H9 (cell line): ENCODE measurements around the gene ZMIZ1. TPM values are rescaled to one million over a fixed set of nuclear protein-coding genes. Genes with fewer than 3 reads are reported as not detected.

ENCODE experiments used
- DNase-seq: peaks from one replicate; pipeline ENCODE4 v3.0.0-alpha.2; 2017
- H2AFZ ChIP-seq: one replicate; pipeline ENCODE4 v1.6.1; 2013; ENCODE audit warnings: mild to moderate bottlenecking, low read length, control low read depth, moderate library complexity
- H2AK5ac ChIP-seq: 2 replicates; pipeline ENCODE4 v1.6.1; 2013; ENCODE audit warnings: low read length, control low read depth, mixed read lengths; ENCODE audit not compliant: insufficient read length
- H2BK120ac ChIP-seq: one replicate; pipeline ENCODE4 v1.6.1; 2013; ENCODE audit warnings: low read depth, mild to moderate bottlenecking, low read length, control low read depth, inconsistent platforms; ENCODE audit not compliant: poor library complexity, severe bottlenecking
- H2BK12ac ChIP-seq: 2 replicates; pipeline ENCODE4 v1.6.1; 2013; ENCODE audit warnings: low read length, control low read depth, mixed read lengths, low read depth; ENCODE audit not compliant: insufficient read length
- H2BK15ac ChIP-seq: 2 replicates; pipeline ENCODE4 v1.6.1; 2013; ENCODE audit warnings: low read depth, low read length, control low read depth
- H2BK20ac ChIP-seq: one replicate; pipeline ENCODE4 v1.6.1; 2013; ENCODE audit warnings: low read depth, mild to moderate bottlenecking, low read length, control low read depth, inconsistent platforms; ENCODE audit not compliant: poor library complexity, severe bottlenecking
- H2BK5ac ChIP-seq: 2 replicates; pipeline ENCODE4 v1.6.1; 2013; ENCODE audit warnings: low read length, control low read depth, mixed read lengths; ENCODE audit not compliant: insufficient read length
- H3K14ac ChIP-seq: 2 replicates; pipeline ENCODE4 v1.6.1; 2013; ENCODE audit warnings: low read length, control low read depth; ENCODE audit not compliant: insufficient read depth
- H3K18ac ChIP-seq: 2 replicates; pipeline ENCODE4 v1.6.1; 2013; ENCODE audit warnings: low read depth, mild to moderate bottlenecking, mixed read lengths, low read length, control low read depth; ENCODE audit not compliant: insufficient read length
- H3K23ac ChIP-seq: 2 replicates; pipeline ENCODE4 v1.6.1; 2013; ENCODE audit warnings: low read length, control low read depth, mixed read lengths, low read depth; ENCODE audit not compliant: insufficient read length
- H3K23me2 ChIP-seq: 2 replicates; pipeline ENCODE4 v1.6.1; 2013; ENCODE audit warnings: low read depth, mild to moderate bottlenecking, mixed read lengths, low read length, control low read depth; ENCODE audit not compliant: insufficient read length, poor library complexity, severe bottlenecking
- H3K27ac ChIP-seq: 2 replicates; pipeline ENCODE4 v1.5.1; 2013; ENCODE audit warnings: low read length, control low read depth, mixed read lengths, low read depth; ENCODE audit not compliant: insufficient read length
- H3K27me3 ChIP-seq: 2 replicates; pipeline ENCODE4 v1.6.1; 2013; ENCODE audit warnings: low read length, control low read depth, inconsistent platforms; ENCODE audit not compliant: insufficient read depth
- H3K4ac ChIP-seq: 2 replicates; pipeline ENCODE4 v1.6.1; 2013; ENCODE audit warnings: low read depth, mild to moderate bottlenecking, control low read depth, inconsistent platforms, low read length, moderate library complexity
- H3K4me1 ChIP-seq: 2 replicates; pipeline ENCODE4 v1.6.1; 2013; ENCODE audit warnings: low read length, control low read depth, inconsistent platforms; ENCODE audit not compliant: insufficient read depth
- H3K4me2 ChIP-seq: 2 replicates; pipeline ENCODE4 v1.6.1; 2013; ENCODE audit warnings: low read length, control low read depth, mixed read lengths; ENCODE audit not compliant: insufficient read length, insufficient read depth
- H3K56ac ChIP-seq: 2 replicates; pipeline ENCODE4 v1.6.1; 2013; ENCODE audit warnings: low read depth, mild to moderate bottlenecking, mixed read lengths, low read length, control low read depth; ENCODE audit not compliant: insufficient read length
- H3K79me1 ChIP-seq: 2 replicates; pipeline ENCODE4 v1.6.1; 2013; ENCODE audit warnings: low read depth, mild to moderate bottlenecking, moderate library complexity, low read length, control low read depth, inconsistent platforms; ENCODE audit not compliant: insufficient read depth, poor library complexity, severe bottlenecking
- H3K79me2 ChIP-seq: 2 replicates; pipeline ENCODE4 v1.6.1; 2013; ENCODE audit warnings: low read length, control low read depth, inconsistent platforms; ENCODE audit not compliant: insufficient read depth
- H3K9ac ChIP-seq: 2 replicates; pipeline ENCODE4 v1.6.1; 2013; ENCODE audit warnings: low read length, control low read depth, mixed read lengths; ENCODE audit not compliant: insufficient read length; ENCODE audit errors: extremely low read depth
- H3K9me3 ChIP-seq: one replicate; pipeline ENCODE4 v1.6.1; 2013; ENCODE audit warnings: low read depth, low read length, inconsistent platforms; ENCODE audit not compliant: control insufficient read depth
- H3T11ph ChIP-seq: one replicate; pipeline ENCODE4 v1.6.1; 2013; ENCODE audit warnings: mild to moderate bottlenecking, low read length, control low read depth, inconsistent platforms
- H4K20me1 ChIP-seq: one replicate; pipeline ENCODE4 v1.6.1; 2013; ENCODE audit not compliant: control insufficient read depth, insufficient read length, insufficient read depth
- H4K5ac ChIP-seq: 2 replicates; pipeline ENCODE4 v1.6.1; 2013; ENCODE audit warnings: low read depth, mild to moderate bottlenecking, mixed read lengths, low read length, control low read depth; ENCODE audit not compliant: insufficient read length
- H4K8ac ChIP-seq: replicated peaks from 2 replicates; pipeline ENCODE4 v1.6.1; 2013; ENCODE audit warnings: low read length, control low read depth, mixed read lengths, low read depth; ENCODE audit not compliant: insufficient read length
- H4K91ac ChIP-seq: 2 replicates; pipeline ENCODE4 v1.6.1; 2013; ENCODE audit warnings: low read depth, mild to moderate bottlenecking, moderate library complexity, mixed read lengths, low read length, control low read depth; ENCODE audit not compliant: insufficient read length
- H3K27ac Mint-ChIP-seq, 3 experiments: 2 replicates in 2 of 3; 3 replicates in 1 of 3; pipeline ENCODE4 v1.8.0; 2020 to 2021; ENCODE audit warnings: mixed read lengths in 3 of 3, mild to moderate bottlenecking in 1 of 3, moderate library complexity in 1 of 3
- H3K27me3 Mint-ChIP-seq: 2 replicates; pipeline ENCODE4 v1.8.0; 2021; ENCODE audit warnings: low read depth, mild to moderate bottlenecking, moderate library complexity, mixed read lengths
- H3K36me3 Mint-ChIP-seq, 3 experiments: 2 replicates in 2 of 3; 3 replicates in 1 of 3; pipeline ENCODE4 v1.8.0; 2020 to 2021; ENCODE audit warnings: low read depth in 3 of 3, mixed read lengths in 3 of 3; ENCODE audit not compliant: insufficient read depth in 1 of 3
- H3K4me1 Mint-ChIP-seq, 2 experiments: 2 replicates each; pipeline ENCODE4 v1.8.0; 2020; ENCODE audit warnings: mixed read lengths in 2 of 2
- H3K4me3 Mint-ChIP-seq, 2 experiments: 2 replicates in 1 of 2; 3 replicates in 1 of 2; pipeline ENCODE4 v1.8.0; 2020 to 2021; ENCODE audit warnings: mild to moderate bottlenecking in 2 of 2, mixed read lengths in 2 of 2, moderate library complexity in 1 of 2
- H3K9me3 Mint-ChIP-seq, 2 experiments: 2 replicates in 1 of 2; 3 replicates in 1 of 2; pipeline ENCODE4 v1.8.0; 2020; ENCODE audit warnings: mild to moderate bottlenecking in 2 of 2, mixed read lengths in 2 of 2, moderate library complexity in 1 of 2
- CTCF ChIP-seq: fragments of 200-600 bp; sonication (generic); conservative IDR thresholded peaks from 3 replicates; pipeline ENCODE4 v1.8.0; 2021; ENCODE audit warnings: antibody characterized with exemption, mild to moderate bottlenecking
- WGBS: extraction: QIAGEN DNeasy Blood & Tissue Kit; methylation state at CpG from one replicate; pipeline ENCODE4 v1.1.7; 2013; ENCODE audit warnings: missing lambda C conversion rate, low lambda C conversion rate, mixed read lengths; ENCODE audit not compliant: insufficient read length; ENCODE audit errors: extremely low coverage; 5-methylcytosine and 5-hydroxymethylcytosine counted together
- total RNA-seq: library from RNA; stranded (reverse); gene quantifications from 2 replicates; pipeline ENCODE4 v1.2.1, GENCODE V29; 2021

The ZMIZ1 gene
- total RNA-seq, 1 experiment from 2014 or later = 36.9 TPM

GRCh38 chr10:79065091-79065551, 3.6 kb upstream of the ZMIZ1 start:
- no peak overlapping the region for H3K4me2 ChIP-seq
- no peaks in the 10 kb centered on the region for H3K9me3 Mint-ChIP-seq
- H2AFZ ChIP-seq = no peak overlapping the region
- H3K56ac ChIP-seq = no peak overlapping the region
- H3K23me2 ChIP-seq = peaks cover 19% of the 10 kb centered on the region
- H3K4me3 Mint-ChIP-seq = no peak overlapping the region
- H3K9ac ChIP-seq = no peak overlapping the region
- no peak overlapping the region for H2BK15ac ChIP-seq
- no peaks in the 10 kb centered on the region for H4K20me1 ChIP-seq
- no CpG with 5 or more reads among the region's 2 CpGs for WGBS
- no peak overlapping the region for H2BK5ac ChIP-seq
- peaks cover 5% of the 10 kb centered on the region; the same call in 1 of the 2 replicates for H3K79me2 ChIP-seq
- H3K27me3 Mint-ChIP-seq = peaks cover 34% of the 10 kb centered on the region
- peaks cover 16 to 30% of the 10 kb centered on the region in 2 experiments for H3K4me1 Mint-ChIP-seq
- H2BK20ac ChIP-seq = no peak overlapping the region
- no peaks in the 10 kb centered on the region for H3K9me3 ChIP-seq
- H3K23ac ChIP-seq = no peak overlapping the region
- H2BK12ac ChIP-seq = no peak overlapping the region
- H2AK5ac ChIP-seq = no peak overlapping the region
- no peaks in the 10 kb centered on the region; the same call in 1 of the 2 replicates for H3K27me3 ChIP-seq
- no peak overlapping the region for H3K4ac ChIP-seq
- no peak for DNase-seq
- peaks cover 0 to 2% (median 0%) of the 10 kb centered on the region in 3 experiments; a peak in 1 of 7 replicates for H3K36me3 Mint-ChIP-seq
- peaks cover 7% of the 10 kb centered on the region; the same call in 1 of the 2 replicates for H3K4me1 ChIP-seq
- no peak overlapping the region for H3K27ac Mint-ChIP-seq
- H3K18ac ChIP-seq = no peak overlapping the region
- H2BK120ac ChIP-seq = no peak overlapping the region
- H4K91ac ChIP-seq = no peak overlapping the region
- H4K5ac ChIP-seq = no peak overlapping the region
- no peak overlapping the region for H3T11ph ChIP-seq
- H3K79me1 ChIP-seq = no peaks in the 10 kb centered on the region
- no peak overlapping the region; the same call in 1 of the 2 replicates for H3K14ac ChIP-seq
- H3K27ac ChIP-seq = no peak overlapping the region
- no peak for TF ChIP-seq CTCF
- H4K8ac ChIP-seq = no peak overlapping the region
